ENCODE results near the gene CCDC74B.
"Not testable (repeated sequence)": the region's sequence is repeated elsewhere in the genome, so short reads cannot be mapped to it uniquely, and the experiment has no call there.

Gene CCDC74B

GRCh38 chr2:130135692-130136541 lies 9.0 kb downstream of the CCDC74B start:
- Histone ChIP-seq H3K9ac (ENCODE audit: low read length in 2 of 2) (no peak overlapping the region), H3K4me3 (ENCODE audit: low read length in 2 of 2) (no peak overlapping the region), H3K9me3 (ENCODE audit: control insufficient read depth in 2 of 2, low read length in 2 of 2) (no peaks in the 10 kb centered on the region), H3K27ac (ENCODE audit: low read length) (no peak overlapping the region), H3K4me1 (ENCODE audit: control insufficient read depth, insufficient read depth, low read length) (no peaks in the 10 kb centered on the region), H3K27me3 (ENCODE audit: control insufficient read depth in 1 of 2, insufficient read depth in 2 of 2, low read length in 2 of 2) (no peaks in the 10 kb centered on the region), H3K36me3 (ENCODE audit: control insufficient read depth in 2 of 2, insufficient read depth in 2 of 2, low read length in 2 of 2) (no peaks in the 10 kb centered on the region)

- not testable (repeated sequence) for H3K4me3 ChIP-seq (ENCODE audit: low read length in 2 of 2); H3K9ac ChIP-seq (ENCODE audit: low read length in 2 of 2); H3K36me3 ChIP-seq (ENCODE audit: control insufficient read depth in 2 of 2, insufficient read depth in 2 of 2, low read length in 2 of 2); H3K9me3 ChIP-seq (ENCODE audit: control insufficient read depth in 2 of 2, low read length in 2 of 2); H3K27ac ChIP-seq (ENCODE audit: low read length); H3K4me1 ChIP-seq (ENCODE audit: control insufficient read depth, insufficient read depth, low read length); H3K27me3 ChIP-seq (ENCODE audit: control insufficient read depth in 1 of 2, insufficient read depth in 2 of 2, low read length in 2 of 2)
These were observed 15.6 kb downstream of the CCDC74B start, which contains the start of gene POTEF for GRCh38 chr2:130129120-130129829. Gene POTEF, minus strand, starts transcription at chr2:130129222. Its CDS starts 8,707 bp downstream, at chr2:130120515.

GRCh38 chr2:130128464-130128863 lies 16.4 kb downstream of the CCDC74B start:
- not testable (repeated sequence) for H3K9me3 ChIP-seq (ENCODE audit: control insufficient read depth in 2 of 2, low read length in 2 of 2); H3K27ac ChIP-seq (ENCODE audit: low read length); H3K9ac ChIP-seq (ENCODE audit: low read length in 2 of 2); H3K27me3 ChIP-seq (ENCODE audit: control insufficient read depth in 1 of 2, insufficient read depth in 2 of 2, low read length in 2 of 2); H3K4me3 ChIP-seq (ENCODE audit: low read length in 2 of 2); H3K36me3 ChIP-seq (ENCODE audit: control insufficient read depth in 2 of 2, insufficient read depth in 2 of 2, low read length in 2 of 2); H3K4me1 ChIP-seq (ENCODE audit: control insufficient read depth, insufficient read depth, low read length)

GRCh38 chr2:130127726-130128125 lies 17.2 kb downstream of the CCDC74B start:
- not testable (repeated sequence) for H3K9me3 ChIP-seq (ENCODE audit: control insufficient read depth in 2 of 2, low read length in 2 of 2); H3K27me3 ChIP-seq (ENCODE audit: control insufficient read depth in 1 of 2, insufficient read depth in 2 of 2, low read length in 2 of 2); H3K36me3 ChIP-seq (ENCODE audit: control insufficient read depth in 2 of 2, insufficient read depth in 2 of 2, low read length in 2 of 2); H3K9ac ChIP-seq (ENCODE audit: low read length in 2 of 2); H3K27ac ChIP-seq (ENCODE audit: low read length); H3K4me1 ChIP-seq (ENCODE audit: control insufficient read depth, insufficient read depth, low read length); H3K4me3 ChIP-seq (ENCODE audit: low read length in 2 of 2)

GRCh38 chr2:130120924-130121323 lies 24.0 kb downstream of the CCDC74B start:
- not testable (repeated sequence) for H3K4me3 ChIP-seq (ENCODE audit: low read length in 2 of 2); H3K27me3 ChIP-seq (ENCODE audit: control insufficient read depth in 1 of 2, insufficient read depth in 2 of 2, low read length in 2 of 2); H3K27ac ChIP-seq (ENCODE audit: low read length); H3K9me3 ChIP-seq (ENCODE audit: control insufficient read depth in 2 of 2, low read length in 2 of 2); H3K9ac ChIP-seq (ENCODE audit: low read length in 2 of 2); H3K36me3 ChIP-seq (ENCODE audit: control insufficient read depth in 2 of 2, insufficient read depth in 2 of 2, low read length in 2 of 2); H3K4me1 ChIP-seq (ENCODE audit: control insufficient read depth, insufficient read depth, low read length)

GRCh38 chr2:130102597-130103363 lies 42.1 kb downstream of the CCDC74B start:
- H3K27me3 ChIP-seq (ENCODE audit: control insufficient read depth in 1 of 2, insufficient read depth in 2 of 2, low read length in 2 of 2); H3K9ac ChIP-seq (ENCODE audit: low read length in 2 of 2); H3K4me3 ChIP-seq (ENCODE audit: low read length in 2 of 2); H3K27ac ChIP-seq (ENCODE audit: low read length); H3K36me3 ChIP-seq (ENCODE audit: control insufficient read depth in 2 of 2, insufficient read depth in 2 of 2, low read length in 2 of 2); H3K9me3 ChIP-seq (ENCODE audit: control insufficient read depth in 2 of 2, low read length in 2 of 2); H3K4me1 ChIP-seq (ENCODE audit: control insufficient read depth, insufficient read depth, low read length): not testable (repeated sequence)
